Thyroid gland (tissue), 4 donors: ENCODE data around the gene SSPN. TPM values are rescaled to one million over a fixed set of nuclear protein-coding genes. Genes with fewer than 3 reads are reported as not detected.

Source experiments
- DNase-seq, 2 donors: peaks; one replicate each; pipeline ENCODE4 v3.0.0-alpha.2; 2019
- H3K27ac ChIP-seq, 3 donors: fragments of 200-600 bp; sonication (generic); 1 replicate in 2 of 3; 2 replicates in 1 of 3; pipeline ENCODE4 v1.5.1; 2016 to 2019; ENCODE audit warnings: mild to moderate bottlenecking in 1 of 3, moderate library complexity in 1 of 3
- H3K27me3 ChIP-seq: fragments of 200-600 bp; sonication (generic); one replicate; pipeline ENCODE4 v1.5.1; 2019
- H3K36me3 ChIP-seq, 2 donors: fragments of 200-600 bp; sonication (generic); one replicate each; pipeline ENCODE4 v1.5.1; 2016 to 2019
- H3K4me1 ChIP-seq, 2 donors: fragments of 200-600 bp; sonication (generic); one replicate each; pipeline ENCODE4 v1.5.1; 2017 to 2019
- H3K4me3 ChIP-seq, 3 donors: fragments of 200-600 bp; sonication (generic); replicated peaks in 1 of 3; 1 replicate in 2 of 3; 2 replicates in 1 of 3; pipeline ENCODE4 v1.5.1; 2016; ENCODE audit warnings: mild to moderate bottlenecking in 1 of 3
- H3K9me3 ChIP-seq: fragments of 200-600 bp; sonication (generic); one replicate; pipeline ENCODE4 v1.5.1; 2017
- CTCF ChIP-seq, 6 experiments: fragments of 200-600 bp in 3 of 6; fragments of 450-650 bp in 3 of 6; sonication (generic) in 3 of 6; IDR thresholded peaks; one replicate each; pipeline ENCODE4 v1.5.1; 2016 to 2019; ENCODE audit warnings: antibody characterized with exemption in 6 of 6, mild to moderate bottlenecking in 2 of 6, inconsistent platforms in 1 of 6, moderate library complexity in 1 of 6
- POLR2A ChIP-seq, 2 donors: fragments of 450-650 bp; IDR thresholded peaks; one replicate each; pipeline ENCODE4 v1.6.1; 2017; ENCODE audit warnings: antibody characterized with exemption in 2 of 2, mild to moderate bottlenecking in 2 of 2, moderate library complexity in 1 of 2
- WGBS, 2 donors: methylation state at CpG; one replicate each; pipeline ENCODE4 v1.1.5; 2017; 5-methylcytosine and 5-hydroxymethylcytosine counted together
- intact Hi-C: fragments of 100-400 bp; cut with DNase I; formaldehyde crosslinking; loops from one replicate; pipeline ENCODE4 v1.15.1; 2023
- total RNA-seq, 4 donors: library from RNA; depleted of rRNA; stranded (reverse); fragments of >200 nt; gene quantifications; one replicate each; pipeline ENCODE4 v1.2.3, GENCODE V29; 2016

Gene SSPN
- total RNA-seq, 4 donors from 2014 or later: 20.1 to 25.0 (median 22.2) TPM

DNA sequence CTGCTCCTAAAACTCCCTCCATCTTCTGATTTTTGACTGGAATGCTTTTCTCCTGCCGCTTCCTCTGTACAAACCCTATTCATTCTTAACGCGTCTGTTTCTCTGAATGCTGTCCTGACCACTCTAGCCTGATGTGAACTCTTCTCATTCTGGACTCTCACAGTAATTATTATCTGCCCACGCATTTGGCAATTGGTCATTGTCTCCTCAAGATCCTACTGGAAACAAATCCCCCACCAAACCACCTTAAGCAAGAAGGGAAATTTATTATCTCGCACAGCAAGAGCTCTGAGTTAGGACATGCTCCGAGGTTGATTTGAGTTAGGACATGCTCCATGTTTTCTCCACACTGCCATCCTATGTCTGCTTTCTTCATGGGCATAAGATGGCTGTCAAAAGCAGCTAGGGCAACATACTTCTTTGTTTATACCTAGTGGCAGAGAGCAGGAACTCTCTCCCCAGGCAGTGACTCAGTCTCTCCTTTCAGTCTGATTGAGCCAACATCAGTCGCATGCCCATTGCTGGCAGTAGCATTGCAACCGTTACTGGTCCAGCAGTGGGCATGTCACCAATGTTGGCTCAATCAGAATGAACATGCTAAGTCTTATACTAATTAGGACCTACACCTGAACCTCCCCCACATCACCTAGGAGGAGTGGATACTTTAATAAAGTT is 102.2 kb downstream of the SSPN start:
- peaks cover 0 to 14% of the 10 kb centered on the region in 2 donors for H3K4me1 ChIP-seq
- TF ChIP-seq POLR2A (IDR thresholded peaks at IDR 0.05) (no peak), CTCF (IDR thresholded peaks at IDR 0.05) (no peak)
- no peaks in the 10 kb centered on the region for H3K9me3 ChIP-seq
- DNase-seq: no peak
- no peaks in the 10 kb centered on the region for H3K36me3 ChIP-seq
- WGBS, 2 donors: 83 to 86% methylated on average over 8 of the region's 8 CpGs
- H3K27me3 ChIP-seq: no peaks in the 10 kb centered on the region
- intact Hi-C loops: no loop called here
- no peak overlapping the region for H3K4me3 ChIP-seq
- H3K27ac ChIP-seq: no peak overlapping the region

GRCh38 chr12:26298785-26299621 is 103.6 kb downstream of the SSPN start:
- Histone ChIP-seq H3K4me1 (peaks cover 0 to 14% of the 10 kb centered on the region in 2 donors), H3K36me3 (no peaks in the 10 kb centered on the region), H3K4me3 (no peak overlapping the region), H3K27me3 (no peaks in the 10 kb centered on the region), H3K27ac (peak overlapping the region in 2 of 3 donors; percentile 33 to 68), H3K9me3 (no peaks in the 10 kb centered on the region)
- intact Hi-C loops: no loop called here
- TF ChIP-seq CTCF (IDR thresholded peaks at IDR 0.05) (no peak), POLR2A (IDR thresholded peaks at IDR 0.05) (no peak)
- no peak for DNase-seq
- 58 to 62% methylated on average over 6 of the region's 6 CpGs for WGBS, 2 donors

DNA sequence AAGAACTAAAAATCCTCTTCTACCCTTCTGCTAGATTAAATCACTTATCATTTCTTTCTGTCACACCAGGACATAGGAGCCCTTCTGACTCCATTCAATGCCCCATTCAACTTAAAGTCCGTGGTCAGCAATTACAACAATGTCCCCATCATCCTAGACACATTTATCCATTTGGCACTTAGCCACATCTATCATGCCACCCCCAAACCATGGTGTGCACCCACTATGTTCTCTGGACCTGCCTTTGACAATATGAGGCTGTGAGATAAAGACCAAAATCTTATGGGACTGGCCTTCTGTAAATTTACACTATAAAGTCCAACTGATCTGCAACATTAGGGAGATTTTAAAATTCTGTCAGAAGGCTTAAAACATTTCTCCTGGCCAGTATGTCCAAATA is 104.4 kb downstream of the SSPN start:
- peak overlapping the region in 1 of 3 donors; percentile 68 for H3K27ac ChIP-seq
- 88 to 97% methylated on average over 1 of the region's 1 CpG for WGBS, 2 donors
- no peak for DNase-seq
- intact Hi-C loops: no loop called here
- H3K9me3 ChIP-seq: no peaks in the 10 kb centered on the region
- peaks cover 0 to 14% of the 10 kb centered on the region in 2 donors for H3K4me1 ChIP-seq
- no peak for TF ChIP-seq POLR2A (IDR thresholded peaks at IDR 0.05)
- no peak for TF ChIP-seq CTCF (IDR thresholded peaks at IDR 0.05)
- no peaks in the 10 kb centered on the region for H3K36me3 ChIP-seq
- H3K4me3 ChIP-seq: no peak overlapping the region
- H3K27me3 ChIP-seq: no peaks in the 10 kb centered on the region

Other genes starting within 250 kb of the SSPN start
- 10 to 100 TPM; 20.1 to 69.1 (median 33.5) TPM for gene RASSF8, start 236.9 kb upstream of the SSPN start, total RNA-seq
- 10 to 100 TPM; 32.6 to 67.4 (median 34.3) TPM for gene BHLHE41, start 70.5 kb upstream of the SSPN start, total RNA-seq